NCI-H2107 treated with DMSO at 0.1 percent for 48 hours (cell line): ENCODE results near the gene KAT8.
"Not testable (repeated sequence)": the region's sequence is repeated elsewhere in the genome, so short reads cannot be mapped to it uniquely, and the experiment has no call there.

Source experiments
- DNase-seq: peaks from one replicate; lab custom pipeline; 2025; ENCODE audit not compliant: unreplicated experiment; lab: John Stamatoyannopoulos, UW

Gene KAT8

DNA sequence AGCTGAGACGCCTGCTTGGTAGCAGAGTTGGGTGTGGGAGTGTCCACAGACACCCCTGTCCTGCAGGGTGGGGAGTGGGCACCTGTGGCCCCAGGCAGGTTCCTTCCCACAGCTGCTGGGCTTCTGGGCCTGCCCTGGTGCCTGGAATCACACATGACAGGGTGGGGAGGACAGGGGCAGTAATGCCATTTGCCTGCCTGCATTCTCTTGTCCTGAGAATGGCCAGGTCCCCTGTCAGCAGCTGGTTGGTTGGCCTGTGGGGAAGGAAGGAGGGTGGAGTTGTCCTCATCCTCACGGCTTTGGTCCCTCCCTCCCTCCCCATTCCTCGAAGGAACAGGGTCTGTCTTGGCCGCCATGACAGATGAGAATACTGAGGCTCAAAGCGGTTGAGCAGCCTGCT is 33.9 kb upstream of the KAT8 start:
- DNase-seq = no peak

DNA sequence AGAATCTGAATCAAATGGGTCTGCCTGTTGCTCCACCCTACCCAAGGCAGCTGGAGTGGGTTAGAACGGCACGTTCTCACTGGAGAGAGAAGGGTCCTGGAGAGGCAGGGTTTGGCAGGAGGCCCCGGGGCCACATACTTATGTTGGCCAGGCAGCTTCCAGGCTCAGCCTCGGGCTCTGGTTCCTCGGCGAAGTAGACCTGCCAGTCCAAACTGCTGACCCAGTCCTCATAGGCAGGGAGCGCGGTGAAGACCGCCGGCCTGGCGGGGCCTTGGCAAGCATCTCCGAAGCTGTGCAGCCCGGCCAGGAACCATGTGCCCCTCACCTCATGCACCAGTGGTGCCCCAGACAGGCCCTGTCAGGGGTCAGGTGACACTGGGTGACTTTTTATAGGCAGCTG is 33.5 kb upstream of the KAT8 start:
- DNase-seq = no peak

DNA sequence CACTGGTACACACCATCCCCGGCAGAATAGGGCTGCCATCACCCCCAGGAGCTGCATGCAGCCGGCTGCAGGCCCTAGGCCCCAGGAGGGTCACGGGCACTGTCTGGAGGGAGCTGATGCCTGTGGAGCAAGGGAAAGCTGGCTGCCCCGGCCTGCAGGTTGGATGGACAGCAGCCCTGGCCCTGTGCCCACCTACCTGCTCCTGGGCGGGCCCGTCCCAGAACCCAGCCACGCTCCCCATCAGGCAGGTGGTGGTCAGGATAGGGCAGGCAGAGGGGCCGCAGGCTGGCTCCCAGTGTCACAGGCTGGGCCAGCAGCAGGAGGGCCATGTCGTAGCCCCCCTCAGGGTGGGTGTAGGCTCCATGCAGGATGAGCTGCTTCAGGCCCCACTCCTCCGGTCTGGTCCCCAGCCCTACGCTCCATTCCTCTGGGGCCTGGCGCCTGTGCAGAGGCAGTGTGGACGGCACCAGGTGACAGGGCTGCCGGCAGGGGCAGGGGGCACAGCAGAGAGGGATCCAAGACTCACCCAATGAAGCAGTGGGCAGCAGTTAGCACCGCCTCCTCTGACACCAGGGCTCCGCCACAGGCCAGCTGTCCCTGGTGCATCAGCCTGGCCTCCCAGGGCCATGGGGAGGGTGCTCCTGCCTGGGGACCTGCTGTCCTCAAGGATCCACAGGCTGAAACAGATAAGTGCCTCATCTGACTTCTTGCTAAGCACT is 32.7 kb upstream of the KAT8 start:
- no peak for DNase-seq

GRCh38 chr16:31085411-31085810 is 32.1 kb upstream of the KAT8 start:
- DNase-seq = no peak

- no peak for DNase-seq
These were observed 31.4 kb upstream of the KAT8 start for GRCh38 chr16:31085873-31086628.

DNA sequence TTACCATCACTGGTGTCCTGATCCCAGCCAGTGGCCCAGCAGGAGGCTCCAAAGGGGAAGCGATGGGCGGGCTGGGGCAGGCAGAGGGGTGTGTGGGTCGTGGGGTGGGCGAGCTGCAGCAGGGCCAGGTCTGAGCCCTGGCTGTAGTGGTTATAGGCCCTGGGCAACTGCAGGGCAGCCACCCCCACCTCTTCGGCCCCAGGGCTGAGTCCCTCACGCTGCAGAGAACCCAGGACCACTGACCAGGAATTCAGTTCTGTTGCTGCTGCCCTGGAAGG is 30.9 kb upstream of the KAT8 start:
- no peak for DNase-seq

DNA sequence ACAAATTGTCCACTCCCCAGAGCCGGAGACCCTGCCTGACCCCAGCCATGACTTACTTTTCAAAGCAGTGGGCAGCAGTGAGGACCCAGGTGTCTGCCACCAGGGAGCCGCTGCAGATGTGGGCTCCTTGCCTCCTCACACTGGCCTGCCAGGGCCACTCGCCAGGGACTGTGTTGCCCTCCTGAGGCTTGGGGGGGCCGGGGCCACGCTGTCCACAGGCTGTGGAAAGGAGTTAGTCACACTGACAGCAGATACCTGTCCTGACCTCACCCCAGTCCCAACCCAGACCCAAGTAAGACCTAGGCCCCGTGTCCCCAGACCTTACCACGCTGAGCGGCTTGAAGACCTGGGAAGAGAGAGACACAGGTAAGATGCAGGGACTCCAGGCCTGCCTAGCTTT is 30.0 kb upstream of the KAT8 start:
- DNase-seq = no peak

DNA sequence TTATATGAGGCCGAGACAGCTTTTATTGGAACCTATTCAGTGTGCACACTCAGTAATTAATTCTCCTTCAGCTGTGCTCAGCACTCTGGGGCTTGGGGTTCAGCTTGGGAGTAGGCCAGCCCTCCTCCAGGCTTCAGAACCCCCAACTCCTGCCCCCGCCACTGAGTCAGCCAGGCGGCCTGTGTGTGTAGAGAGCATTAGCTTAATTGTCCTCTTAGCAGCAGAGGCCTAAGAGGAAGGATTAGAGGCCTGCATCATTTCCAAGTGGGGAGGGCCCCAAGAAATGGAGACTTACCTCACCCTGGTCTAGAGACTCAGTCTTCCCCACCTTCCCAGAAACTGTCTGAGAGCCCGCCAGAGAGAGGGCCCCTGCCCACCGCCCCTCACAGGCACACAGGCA is 29.5 kb upstream of the KAT8 start:
- no peak for DNase-seq

DNA sequence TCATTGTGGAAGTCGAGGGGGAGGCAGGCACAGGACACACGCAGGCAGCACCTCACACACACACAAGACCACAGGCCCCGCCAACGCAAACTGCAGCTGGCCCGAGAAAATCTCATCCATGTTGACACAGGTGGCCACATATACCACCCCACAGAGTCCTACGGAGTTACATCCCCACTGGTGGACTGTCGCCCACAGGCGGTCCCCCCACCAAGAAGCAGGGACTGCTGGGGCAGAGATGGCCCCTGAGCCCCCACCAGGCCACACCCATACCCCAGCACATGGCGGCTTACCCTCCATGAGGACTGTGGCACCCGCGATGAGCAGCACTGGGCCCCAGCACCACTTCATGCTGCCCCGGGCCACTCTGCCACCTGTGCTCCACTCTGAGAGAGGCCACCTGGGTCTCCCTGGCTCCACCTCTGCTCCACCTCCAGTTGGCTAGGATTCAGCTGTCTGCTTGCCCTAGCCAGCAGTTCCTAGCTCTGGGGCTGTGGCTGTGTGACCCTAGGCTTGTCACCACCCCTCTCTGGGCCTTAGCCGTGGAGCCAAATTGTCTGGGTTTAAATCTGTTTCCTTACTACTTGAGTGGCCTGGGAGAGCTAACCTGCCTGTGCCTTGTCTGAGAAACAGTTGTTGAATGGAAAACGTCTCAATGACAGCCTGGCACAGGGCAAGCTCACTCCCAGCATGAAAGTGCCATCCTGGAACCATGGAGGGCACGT is 28.8 kb upstream of the KAT8 start, which contains the start of gene PRSS53:
Gene PRSS53 (minus strand): TSS at position 485 of the 725 bp plus-strand sequence. CDS start 134 bp downstream, at position 351.
- DNase-seq = no peak

DNA sequence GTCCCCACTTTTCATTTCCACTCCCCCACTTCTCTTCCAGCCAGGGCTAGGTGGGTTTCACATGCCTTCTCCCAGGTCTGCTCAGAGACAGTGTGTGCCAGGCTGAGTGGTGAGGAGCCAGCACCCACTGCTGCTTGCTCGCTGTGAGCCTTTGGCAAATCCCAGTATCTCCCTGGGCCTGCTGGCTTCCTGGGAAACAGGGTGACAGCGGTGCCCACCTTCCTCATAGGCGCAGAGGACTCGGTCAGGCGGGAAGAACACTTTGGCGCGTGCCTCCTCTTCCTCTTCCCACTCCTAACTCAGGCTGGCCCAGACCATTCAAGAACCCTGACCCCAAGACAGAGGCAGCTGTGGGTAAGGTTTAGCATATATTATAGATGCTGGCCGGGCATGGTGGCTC is 28.3 kb upstream of the KAT8 start:
- DNase-seq = no peak

DNA sequence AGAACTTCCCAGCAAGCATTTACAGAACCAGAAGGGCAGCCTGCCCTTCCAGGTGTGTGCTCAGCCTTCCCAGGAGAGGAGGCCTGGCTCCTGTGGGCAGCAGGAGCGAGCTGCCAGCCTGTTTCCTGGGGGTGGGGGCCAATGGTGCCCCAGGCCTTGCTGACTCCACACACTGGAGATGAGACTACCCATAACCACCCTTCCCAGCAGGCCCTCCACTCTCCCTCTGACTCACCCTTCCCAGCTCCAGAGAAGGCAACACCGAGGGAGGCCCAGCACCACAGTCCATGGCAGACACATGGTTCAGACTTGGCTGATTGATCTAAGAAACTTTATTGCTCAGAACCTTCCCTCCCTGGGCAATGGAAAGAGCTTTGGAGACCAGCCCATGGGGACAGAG is 26.9 kb upstream of the KAT8 start:
- DNase-seq = no peak

DNA sequence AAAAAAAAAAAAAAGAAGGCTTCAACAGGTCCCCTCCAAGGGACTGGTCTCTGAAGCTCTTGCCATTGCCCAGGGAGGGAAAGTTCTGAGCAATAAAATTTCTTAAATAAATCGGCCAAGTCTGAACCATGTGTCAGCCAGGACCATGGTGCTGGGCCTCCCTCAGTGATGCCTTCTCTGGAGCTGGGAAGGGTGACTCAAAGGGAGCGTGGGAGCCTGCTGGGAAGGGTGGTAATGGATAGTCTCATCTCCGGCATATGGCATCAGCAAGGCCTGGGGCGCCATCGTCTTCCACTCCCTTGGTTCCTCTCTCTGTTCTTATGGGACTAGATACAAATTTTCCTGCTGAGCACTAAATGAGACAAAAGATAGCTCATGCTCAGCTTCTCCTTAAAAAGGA is 25.1 kb upstream of the KAT8 start:
- no peak for DNase-seq

- peak; percentile 2 for DNase-seq
These were observed 24.2 kb upstream of the KAT8 start for GRCh38 chr16:31093132-31093703.

DNA sequence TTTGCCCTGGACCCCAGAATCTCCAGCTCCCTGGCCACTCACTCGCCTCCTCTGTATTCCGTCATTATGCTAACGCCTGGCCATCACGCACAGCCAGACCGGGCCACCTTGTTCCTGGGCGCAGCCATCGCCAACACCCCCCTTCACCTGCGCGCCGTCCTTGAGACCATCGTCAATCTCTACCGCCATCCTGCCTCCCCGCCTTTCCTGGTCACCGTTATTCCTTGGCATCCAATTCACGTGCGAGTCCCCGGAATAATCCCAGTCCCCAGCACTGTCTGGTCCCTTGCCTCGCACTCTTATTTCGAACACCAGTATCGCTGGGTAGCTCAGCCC is 23.4 kb upstream of the KAT8 start:
- DNase-seq = no peak

GRCh38 chr16:31094424-31095120 is 22.9 kb upstream of the KAT8 start, which contains the start of gene VKORC1:
TSS of gene VKORC1 (minus strand) at chr16:31094797. CDS start at chr16:31094729, 68 bp downstream.
- peak; percentile 96 for DNase-seq

DNA sequence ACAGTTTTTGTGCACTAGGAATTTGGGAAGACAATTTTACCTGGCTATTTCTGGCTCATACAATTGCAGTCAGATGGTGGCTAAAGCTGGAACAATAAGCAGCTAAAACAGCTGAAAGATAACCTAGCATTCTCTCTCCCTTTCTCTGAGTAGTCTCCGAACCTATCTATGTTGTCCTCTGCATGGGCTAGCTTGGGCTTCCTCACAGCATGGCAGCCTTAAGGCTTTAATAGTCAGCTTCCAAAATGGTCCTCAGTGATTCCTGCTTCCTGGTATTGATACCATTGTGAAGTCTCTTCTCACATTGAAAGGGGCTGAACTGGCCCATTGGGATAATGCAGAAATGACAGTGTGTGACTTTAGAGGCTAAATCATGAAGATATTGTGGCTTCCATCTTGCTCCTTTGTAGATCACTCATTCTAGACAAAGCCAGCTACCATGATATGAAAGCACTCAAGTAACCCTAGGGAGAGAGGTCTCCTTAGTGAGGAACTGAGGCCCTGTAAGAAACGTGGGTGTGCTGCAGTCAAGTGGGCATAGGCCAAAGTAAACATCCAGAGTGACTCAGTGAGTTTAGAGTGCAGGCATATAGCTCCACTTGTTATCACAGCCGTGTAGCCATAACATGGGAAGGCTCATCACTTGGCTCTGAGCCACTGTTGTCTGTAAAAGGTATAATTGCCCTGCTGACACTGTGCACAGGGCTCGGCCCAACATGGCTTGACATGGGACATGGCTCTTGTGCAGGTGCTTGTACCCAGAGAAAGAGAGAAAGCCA is 17.4 kb upstream of the KAT8 start:
- DNase-seq = no peak

DNA sequence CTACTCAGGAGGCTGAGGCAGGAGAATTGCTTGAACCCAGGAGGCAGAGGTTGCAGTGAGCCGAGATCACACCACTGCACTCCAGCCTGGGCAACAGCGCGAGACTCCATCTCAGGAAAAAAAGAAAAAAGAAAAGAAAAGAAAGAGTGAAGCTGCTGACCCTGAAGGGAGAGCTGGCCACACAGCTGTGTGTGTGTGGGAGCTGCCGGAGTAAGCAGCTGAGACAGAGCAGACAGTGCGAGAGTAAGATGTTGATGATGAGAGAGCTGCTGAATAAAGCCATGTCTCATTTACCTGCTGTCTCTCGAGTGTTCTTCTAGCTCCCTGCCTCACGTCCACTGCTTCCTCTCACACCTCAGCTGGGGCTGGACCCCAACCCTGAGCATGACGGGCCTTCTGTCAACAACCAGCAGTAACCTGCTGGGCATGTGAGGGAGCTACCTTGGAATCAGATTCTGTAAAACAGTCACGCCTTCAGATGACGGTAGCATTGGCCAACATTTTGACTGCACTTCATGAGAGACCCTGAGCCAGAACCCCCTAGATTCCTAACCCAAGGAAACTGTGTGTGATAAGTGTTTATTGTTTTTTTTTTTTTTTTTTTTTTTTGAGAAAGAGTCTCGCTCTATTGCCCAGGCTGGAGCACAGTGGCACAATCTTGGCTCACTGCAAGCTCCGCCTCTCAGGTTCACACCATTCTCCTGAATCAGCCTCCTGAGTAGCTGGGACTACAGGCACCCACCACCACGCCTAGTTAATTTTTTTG is 16.4 kb upstream of the KAT8 start:
- DNase-seq = not testable (repeated sequence)

GRCh38 chr16:31105677-31106213 is 11.7 kb upstream of the KAT8 start:
- peak; percentile 11 for DNase-seq
